GM19455 (cell line): ENCODE results near the gene SMAD3.
"Not testable (repeated sequence)": the region's sequence is repeated elsewhere in the genome, so short reads cannot be mapped to it uniquely, and the experiment has no call there.

Experiments used
- ATAC-seq: cut with Tn5 transposase; IDR thresholded peaks from one replicate; pipeline ENCODE4 v1.9.1; 2021; ENCODE audit not compliant: unreplicated experiment

Gene SMAD3

GRCh38 chr15:67108122-67108961 lies 42.9 kb downstream of the SMAD3 start:
- ATAC-seq = no peak

- no peak for ATAC-seq
These were observed 44.0 kb downstream of the SMAD3 start for GRCh38 chr15:67109141-67110034.

GRCh38 chr15:67110361-67110781 lies 45.0 kb downstream of the SMAD3 start:
- ATAC-seq = no peak

- ATAC-seq = no peak
These were observed 45.8 kb downstream of the SMAD3 start for GRCh38 chr15:67110958-67111864.

- ATAC-seq = no peak
These were observed 48.6 kb downstream of the SMAD3 start for GRCh38 chr15:67114046-67114445.

- no peak for ATAC-seq
These were observed 49.6 kb downstream of the SMAD3 start for GRCh38 chr15:67114846-67115585.

- ATAC-seq = no peak
These were observed 50.2 kb downstream of the SMAD3 start for GRCh38 chr15:67115586-67115969.

GRCh38 chr15:67116742-67117141 lies 51.3 kb downstream of the SMAD3 start:
- no peak for ATAC-seq

- no peak for ATAC-seq
These were observed 52.0 kb downstream of the SMAD3 start for GRCh38 chr15:67117370-67117769.

GRCh38 chr15:67118808-67119207 lies 53.4 kb downstream of the SMAD3 start:
- no peak for ATAC-seq

GRCh38 chr15:67119238-67119846 lies 53.9 kb downstream of the SMAD3 start:
- no peak for ATAC-seq

GRCh38 chr15:67120009-67120838 lies 54.8 kb downstream of the SMAD3 start:
- ATAC-seq = no peak

- ATAC-seq = no peak
These were observed 55.6 kb downstream of the SMAD3 start for GRCh38 chr15:67120839-67121643.

- no peak for ATAC-seq
These were observed 56.5 kb downstream of the SMAD3 start for GRCh38 chr15:67121644-67122605.

GRCh38 chr15:67122816-67123215 lies 57.4 kb downstream of the SMAD3 start:
- ATAC-seq = not testable (repeated sequence)

GRCh38 chr15:67123291-67123690 lies 57.9 kb downstream of the SMAD3 start:
- ATAC-seq = not testable (repeated sequence)

GRCh38 chr15:67124111-67124510 lies 58.7 kb downstream of the SMAD3 start:
- ATAC-seq = no peak
